ENCODE measurements around the gene ZBTB40.

Gene ZBTB40

GRCh38 chr1:22465671-22466070 is 14.0 kb downstream of the ZBTB40 start:
- FAIRE-seq: no peak

GRCh38 chr1:22470227-22470626 is 18.6 kb downstream of the ZBTB40 start:
- FAIRE-seq: no peak
- no peak for DNase-seq (ENCODE audit: insufficient read length, low spot score)

More at GRCh38 chr1:22465671-22466070, 14.0 kb downstream of the ZBTB40 start:
- no peak for DNase-seq (ENCODE audit: insufficient read length, low spot score)

GRCh38 chr1:22471078-22471477 is 19.4 kb downstream of the ZBTB40 start:
- FAIRE-seq: no peak
- DNase-seq (ENCODE audit: insufficient read length, low spot score): no peak

- DNase-seq (ENCODE audit: insufficient read length, low spot score) (no peak), FAIRE-seq (no peak)
Observed at GRCh38 chr1:22471610-22472009, 20.0 kb downstream of the ZBTB40 start.

- FAIRE-seq (no peak), DNase-seq (ENCODE audit: insufficient read length, low spot score) (no peak)
Observed at GRCh38 chr1:22472596-22472995, 20.9 kb downstream of the ZBTB40 start.

- FAIRE-seq (no peak), DNase-seq (ENCODE audit: insufficient read length, low spot score) (no peak)
Observed at GRCh38 chr1:22473952-22474351, 22.3 kb downstream of the ZBTB40 start.

GRCh38 chr1:22476566-22476965 is 24.9 kb downstream of the ZBTB40 start:
- no peak for DNase-seq (ENCODE audit: insufficient read length, low spot score)

GRCh38 chr1:22483121-22483520 is 31.5 kb downstream of the ZBTB40 start:
- FAIRE-seq: no peak

More at GRCh38 chr1:22476566-22476965, 24.9 kb downstream of the ZBTB40 start:
- no peak for FAIRE-seq

GRCh38 chr1:22484706-22485345 is 33.2 kb downstream of the ZBTB40 start:
- FAIRE-seq (no peak), DNase-seq (ENCODE audit: insufficient read length, low spot score) (no peak)

More at GRCh38 chr1:22483121-22483520, 31.5 kb downstream of the ZBTB40 start:
- DNase-seq (ENCODE audit: insufficient read length, low spot score): no peak

- FAIRE-seq: no peak
- DNase-seq (ENCODE audit: insufficient read length, low spot score): no peak
Observed at GRCh38 chr1:22485431-22485830, 33.8 kb downstream of the ZBTB40 start.

GRCh38 chr1:22487781-22488180 is 36.1 kb downstream of the ZBTB40 start:
- DNase-seq (ENCODE audit: insufficient read length, low spot score) (no peak), FAIRE-seq (no peak)

- DNase-seq (ENCODE audit: insufficient read length, low spot score): no peak
- FAIRE-seq: no peak
Observed at GRCh38 chr1:22488319-22488718, 36.7 kb downstream of the ZBTB40 start.

GRCh38 chr1:22489278-22489677 is 37.6 kb downstream of the ZBTB40 start:
- FAIRE-seq (no peak), DNase-seq (ENCODE audit: insufficient read length, low spot score) (no peak)

GRCh38 chr1:22489823-22490222 is 38.2 kb downstream of the ZBTB40 start:
- FAIRE-seq: no peak
- no peak for DNase-seq (ENCODE audit: insufficient read length, low spot score)

GRCh38 chr1:22490309-22490708 is 38.7 kb downstream of the ZBTB40 start:
- no peak for DNase-seq (ENCODE audit: insufficient read length, low spot score)
- no peak for FAIRE-seq

- FAIRE-seq (no peak), DNase-seq (ENCODE audit: insufficient read length, low spot score) (no peak)
Observed at GRCh38 chr1:22491995-22492715, 40.5 kb downstream of the ZBTB40 start.

GRCh38 chr1:22494144-22494543 is 42.5 kb downstream of the ZBTB40 start:
- DNase-seq (ENCODE audit: insufficient read length, low spot score) (no peak), FAIRE-seq (no peak)

- no peak for DNase-seq (ENCODE audit: insufficient read length, low spot score)
Observed at GRCh38 chr1:22494943-22495579, 43.4 kb downstream of the ZBTB40 start.

GRCh38 chr1:22496536-22497160 is 45.0 kb downstream of the ZBTB40 start:
- DNase-seq (ENCODE audit: insufficient read length, low spot score) (no peak), FAIRE-seq (no peak)

More at GRCh38 chr1:22494943-22495579, 43.4 kb downstream of the ZBTB40 start:
- FAIRE-seq: no peak

GRCh38 chr1:22498463-22498862 is 46.8 kb downstream of the ZBTB40 start:
- DNase-seq (ENCODE audit: insufficient read length, low spot score) (no peak), FAIRE-seq (no peak)

GRCh38 chr1:22500058-22500457 is 48.4 kb downstream of the ZBTB40 start:
- DNase-seq (ENCODE audit: insufficient read length, low spot score) (no peak), FAIRE-seq (no peak)
